ENCODE data around the gene RIN1. TPM values are rescaled to one million over a fixed set of nuclear protein-coding genes. Genes with fewer than 3 reads are reported as not detected.

RIN1 gene
- total RNA-seq, 1 experiment from 2014 or later, result 11.7 TPM

DNA sequence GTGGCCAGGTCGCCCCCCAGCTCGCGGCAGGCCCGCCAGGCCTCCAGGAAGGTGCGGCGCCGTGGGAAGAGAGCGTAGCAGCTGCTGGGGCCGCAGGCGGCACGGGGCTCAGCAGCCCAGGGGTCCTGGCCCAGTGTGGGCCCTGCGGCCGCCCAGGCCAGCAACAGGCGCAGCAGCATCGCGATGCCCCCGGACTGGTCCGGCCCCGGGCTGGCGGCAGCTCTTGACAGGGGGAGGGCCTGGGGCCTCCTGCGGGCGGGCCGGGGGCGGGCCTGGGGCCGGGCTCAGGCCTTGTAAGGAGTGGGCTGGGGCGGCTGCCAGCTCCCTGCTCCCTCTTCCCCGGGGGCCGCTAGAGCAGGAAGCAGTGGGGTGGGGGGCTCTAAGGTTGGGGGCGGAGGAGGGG lies 19.4 kb downstream of the RIN1 start, which contains the start of gene CD248:
Gene CD248 (minus strand): TSS at position 196 of the 403 bp plus-strand sequence. CDS start 17 bp downstream, at position 179.
- ChIA-PET CTCF (interaction anchor here (0.6 kb wide), 1 partner anchor 14 kb away, joined by 3 read pairs; no protein-coding TSS in a partner anchor), POLR2A (interaction anchor here (0.6 kb wide), 1 partner anchor 25 kb away, joined by 3 read pairs; no protein-coding TSS in a partner anchor)
- no peak within 1 kb of the TSS for H3K4me3 ChIP-seq (ENCODE audit: low read depth, low read length)
- H3K36me3 ChIP-seq (ENCODE audit: control insufficient read depth, insufficient read depth, low read length), result no peaks in the 10 kb centered on the region
- no TSS peak for BruUV-seq (replicated peaks)
- no peaks in the 10 kb centered on the region for H3K27me3 Mint-ChIP-seq (ENCODE audit: insufficient read depth, unreplicated experiment)
- no peaks in the 10 kb centered on the region for H3K27me3 ChIP-seq (replicated peaks; ENCODE audit: control insufficient read depth, insufficient read depth, low read length)
- H3K36me3 Mint-ChIP-seq (ENCODE audit: insufficient read depth, unreplicated experiment), result peaks cover 14% of the 10 kb centered on the region
- no peak for DNase-seq
- H3K9me3 ChIP-seq, result peaks cover 11% of the 10 kb centered on the region; the same call in 1 of the 2 replicates
- intact Hi-C loops (cut with micrococcal nuclease; ENCODE audit: unreplicated experiment), result no loop called here
- H3K4me1 Mint-ChIP-seq (ENCODE audit: low read depth, unreplicated experiment), result peaks cover 13% of the 10 kb centered on the region
- H3K4me1 ChIP-seq, result peaks cover 31% of the 10 kb centered on the region
- H3K27ac Mint-ChIP-seq (ENCODE audit: unreplicated experiment), result no peak within 1 kb of the TSS
- TF ChIP-seq, protein P1, sequence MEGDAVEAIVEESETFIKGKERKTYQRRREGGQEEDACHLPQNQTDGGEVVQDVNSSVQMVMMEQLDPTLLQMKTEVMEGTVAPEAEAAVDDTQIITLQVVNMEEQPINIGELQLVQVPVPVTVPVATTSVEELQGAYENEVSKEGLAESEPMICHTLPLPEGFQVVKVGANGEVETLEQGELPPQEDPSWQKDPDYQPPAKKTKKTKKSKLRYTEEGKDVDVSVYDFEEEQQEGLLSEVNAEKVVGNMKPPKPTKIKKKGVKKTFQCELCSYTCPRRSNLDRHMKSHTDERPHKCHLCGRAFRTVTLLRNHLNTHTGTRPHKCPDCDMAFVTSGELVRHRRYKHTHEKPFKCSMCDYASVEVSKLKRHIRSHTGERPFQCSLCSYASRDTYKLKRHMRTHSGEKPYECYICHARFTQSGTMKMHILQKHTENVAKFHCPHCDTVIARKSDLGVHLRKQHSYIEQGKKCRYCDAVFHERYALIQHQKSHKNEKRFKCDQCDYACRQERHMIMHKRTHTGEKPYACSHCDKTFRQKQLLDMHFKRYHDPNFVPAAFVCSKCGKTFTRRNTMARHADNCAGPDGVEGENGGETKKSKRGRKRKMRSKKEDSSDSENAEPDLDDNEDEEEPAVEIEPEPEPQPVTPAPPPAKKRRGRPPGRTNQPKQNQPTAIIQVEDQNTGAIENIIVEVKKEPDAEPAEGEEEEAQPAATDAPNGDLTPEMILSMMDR (IDR thresholded peaks at IDR 0.05; ENCODE audit: insufficient read depth in 1 of 2, low read depth in 1 of 2, low read length in 1 of 2, severe bottlenecking in 1 of 2, unreplicated experiment in 1 of 2), result no peak
- no peak within 1 kb of the TSS for H3K4me3 Mint-ChIP-seq (ENCODE audit: unreplicated experiment)
- H3K9me3 Mint-ChIP-seq (ENCODE audit: unreplicated experiment), result peaks cover 15% of the 10 kb centered on the region

DNA sequence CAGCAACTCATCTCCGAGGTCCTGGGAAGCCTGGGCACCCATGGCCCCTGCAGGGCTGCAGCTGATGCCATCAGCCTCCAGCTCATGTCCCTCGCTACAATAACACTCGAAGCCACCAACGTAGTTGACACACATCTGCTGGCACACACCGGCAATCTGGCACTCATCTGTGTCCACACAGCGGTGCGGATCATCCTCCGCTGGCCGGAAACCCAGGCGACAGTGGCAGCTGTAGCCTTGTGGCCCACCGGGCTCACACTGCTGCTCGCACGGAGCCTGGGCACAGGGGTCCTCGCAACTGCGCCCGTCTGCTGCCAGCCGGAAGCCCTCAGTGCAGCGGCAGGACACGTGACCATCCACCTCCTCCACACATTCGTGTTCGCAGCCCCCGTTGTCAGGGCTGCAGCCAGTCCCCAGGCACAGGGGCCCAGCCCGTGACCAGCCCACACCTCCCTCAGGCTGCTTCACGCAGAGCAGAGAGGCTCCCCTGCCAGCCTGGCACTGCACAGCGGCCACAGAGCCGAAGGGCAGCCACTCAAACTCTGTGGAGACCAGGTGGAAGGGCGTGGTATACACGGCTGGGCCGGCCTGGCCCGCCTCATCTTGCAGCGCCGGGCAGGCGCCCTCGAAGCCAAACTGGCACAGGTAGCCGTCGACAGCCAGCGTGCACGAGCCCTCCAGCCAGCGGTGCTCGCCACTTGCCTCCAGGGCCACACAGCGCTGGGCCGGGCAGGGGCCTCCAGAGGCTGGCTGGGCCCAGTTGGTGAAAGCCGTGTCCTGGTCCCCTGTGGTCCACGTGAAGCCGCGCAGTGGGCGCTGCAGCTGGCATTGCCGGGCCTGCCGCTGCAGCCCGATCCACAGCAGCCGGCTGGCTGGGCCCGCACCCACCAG lies 20.1 kb downstream of the RIN1 start:
- Mint-ChIP-seq H3K4me3 (ENCODE audit: unreplicated experiment) (no peak overlapping the region), H3K27ac (ENCODE audit: unreplicated experiment) (no peak overlapping the region), H3K4me1 (ENCODE audit: low read depth, unreplicated experiment) (peaks cover 13% of the 10 kb centered on the region), H3K9me3 (ENCODE audit: unreplicated experiment) (peaks cover 15% of the 10 kb centered on the region), H3K36me3 (ENCODE audit: insufficient read depth, unreplicated experiment) (peaks cover 17% of the 10 kb centered on the region), H3K27me3 (ENCODE audit: insufficient read depth, unreplicated experiment) (no peaks in the 10 kb centered on the region)
- CTCF ChIA-PET, result interaction anchor here (0.6 kb wide), 2 partner anchors 14 to 48 kb away, joined by 3 to 4 read pairs; no protein-coding TSS in a partner anchor
- TF ChIP-seq, protein P1 (IDR thresholded peaks at IDR 0.05; ENCODE audit: insufficient read depth in 1 of 2, low read depth in 1 of 2, low read length in 1 of 2, severe bottlenecking in 1 of 2, unreplicated experiment in 1 of 2), result no peak
- BruUV-seq (replicated peaks), result no TSS peak
- H3K4me3 ChIP-seq (ENCODE audit: low read depth, low read length), result no peak overlapping the region
- DNase-seq, result no peak
- H3K36me3 ChIP-seq (ENCODE audit: control insufficient read depth, insufficient read depth, low read length), result no peaks in the 10 kb centered on the region
- peaks cover 7% of the 10 kb centered on the region; the same call in 1 of the 2 replicates for H3K9me3 ChIP-seq
- no peaks in the 10 kb centered on the region for H3K27me3 ChIP-seq (replicated peaks; ENCODE audit: control insufficient read depth, insufficient read depth, low read length)
- H3K4me1 ChIP-seq, result peaks cover 31% of the 10 kb centered on the region
- intact Hi-C loops (cut with micrococcal nuclease; ENCODE audit: unreplicated experiment), result no loop called here
- POLR2A ChIA-PET, result interaction anchor here (0.6 kb wide), 1 partner anchor 26 kb away, joined by 3 read pairs; no protein-coding TSS in a partner anchor

DNA sequence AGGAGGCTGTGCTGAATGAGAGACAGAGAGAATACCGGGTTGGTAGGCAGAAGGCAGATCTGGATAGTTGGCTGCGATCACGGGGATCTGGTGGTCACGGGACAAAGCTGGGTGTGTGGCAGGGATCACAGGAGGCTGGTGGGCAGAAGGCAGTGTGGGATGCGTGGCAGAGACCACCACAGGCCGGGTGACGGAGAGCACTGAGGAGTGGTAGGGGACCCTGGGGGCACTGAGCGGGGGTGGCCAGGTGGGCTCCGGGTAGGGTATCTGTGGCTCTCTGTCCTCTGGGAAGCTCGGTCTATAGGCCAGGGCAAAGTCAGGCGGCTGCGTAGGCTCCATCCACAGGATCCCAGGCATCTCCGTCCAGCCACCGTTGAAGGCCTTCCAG lies 20.7 kb downstream of the RIN1 start:
- Histone ChIP-seq H3K4me1 (peaks cover 31% of the 10 kb centered on the region), H3K4me3 (ENCODE audit: low read depth, low read length) (no peak overlapping the region), H3K9me3 (peaks cover 7% of the 10 kb centered on the region; the same call in 1 of the 2 replicates), H3K36me3 (ENCODE audit: control insufficient read depth, insufficient read depth, low read length) (no peaks in the 10 kb centered on the region), H3K27me3 (replicated peaks; ENCODE audit: control insufficient read depth, insufficient read depth, low read length) (no peaks in the 10 kb centered on the region)
- Mint-ChIP-seq H3K27me3 (ENCODE audit: insufficient read depth, unreplicated experiment) (no peaks in the 10 kb centered on the region), H3K9me3 (ENCODE audit: unreplicated experiment) (peaks cover 15% of the 10 kb centered on the region), H3K36me3 (ENCODE audit: insufficient read depth, unreplicated experiment) (peaks cover 17% of the 10 kb centered on the region), H3K27ac (ENCODE audit: unreplicated experiment) (no peak overlapping the region), H3K4me3 (ENCODE audit: unreplicated experiment) (no peak overlapping the region), H3K4me1 (ENCODE audit: low read depth, unreplicated experiment) (peaks cover 13% of the 10 kb centered on the region)
- ChIA-PET POLR2A (no interaction called here), CTCF (interaction anchor here (0.6 kb wide), 1 partner anchor 48 kb away, joined by 4 read pairs; no protein-coding TSS in a partner anchor)
- no TSS peak for BruUV-seq (replicated peaks)
- intact Hi-C loops (cut with micrococcal nuclease; ENCODE audit: unreplicated experiment), result no loop called here
- TF ChIP-seq, protein P1 (IDR thresholded peaks at IDR 0.05; ENCODE audit: insufficient read depth in 1 of 2, low read depth in 1 of 2, low read length in 1 of 2, severe bottlenecking in 1 of 2, unreplicated experiment in 1 of 2), result no peak
- DNase-seq, result no peak

All from Caco-2 (cell line).